ENCODE measurements around the gene CACNA1C.

CACNA1C gene

DNA sequence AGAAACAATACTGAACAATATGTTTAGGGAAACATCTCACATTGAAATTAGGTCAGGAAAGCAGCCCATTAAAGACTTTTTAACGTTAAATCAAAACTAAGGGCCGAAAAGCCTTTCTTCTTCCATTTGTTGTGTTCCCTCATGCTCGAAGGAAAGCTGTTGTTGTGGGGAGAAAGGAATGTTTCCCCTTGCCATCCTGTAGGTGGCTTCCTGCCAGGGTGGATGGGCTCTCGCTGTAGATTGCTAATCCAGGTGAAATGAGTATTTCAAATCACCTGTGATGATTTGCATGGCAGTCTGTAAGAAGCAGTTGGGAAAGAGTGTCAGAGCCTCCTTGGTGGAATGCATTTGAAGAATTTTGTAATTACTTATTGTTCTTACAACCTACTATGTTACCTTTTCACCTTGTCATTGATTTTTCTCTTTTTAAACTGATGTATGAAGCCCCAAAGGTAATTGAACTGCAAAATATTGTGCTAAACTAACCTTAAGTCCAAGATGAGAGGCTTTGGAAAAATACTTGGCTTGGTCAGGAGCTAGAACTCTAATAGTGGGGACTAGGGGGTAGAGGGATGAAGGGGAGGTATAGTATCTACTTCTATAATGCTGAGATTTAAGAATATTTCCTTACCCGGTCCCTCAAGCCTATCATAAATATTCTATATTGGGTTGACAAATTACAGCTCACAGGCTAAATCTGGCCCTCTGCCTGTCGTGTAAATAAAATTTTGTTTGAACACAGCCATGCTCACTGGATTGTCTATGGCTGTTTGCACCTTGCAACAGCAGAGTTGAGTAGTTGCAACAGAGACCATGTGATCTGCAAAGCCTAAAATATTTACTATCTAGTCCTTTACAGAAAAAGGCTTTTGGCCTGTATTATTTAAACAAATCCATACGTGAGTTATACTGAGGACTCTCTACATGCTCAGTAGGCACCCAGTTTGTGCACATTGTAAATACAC is 40.9 kb upstream of the CACNA1C start:
- TF ChIP-seq, protein P1, sequence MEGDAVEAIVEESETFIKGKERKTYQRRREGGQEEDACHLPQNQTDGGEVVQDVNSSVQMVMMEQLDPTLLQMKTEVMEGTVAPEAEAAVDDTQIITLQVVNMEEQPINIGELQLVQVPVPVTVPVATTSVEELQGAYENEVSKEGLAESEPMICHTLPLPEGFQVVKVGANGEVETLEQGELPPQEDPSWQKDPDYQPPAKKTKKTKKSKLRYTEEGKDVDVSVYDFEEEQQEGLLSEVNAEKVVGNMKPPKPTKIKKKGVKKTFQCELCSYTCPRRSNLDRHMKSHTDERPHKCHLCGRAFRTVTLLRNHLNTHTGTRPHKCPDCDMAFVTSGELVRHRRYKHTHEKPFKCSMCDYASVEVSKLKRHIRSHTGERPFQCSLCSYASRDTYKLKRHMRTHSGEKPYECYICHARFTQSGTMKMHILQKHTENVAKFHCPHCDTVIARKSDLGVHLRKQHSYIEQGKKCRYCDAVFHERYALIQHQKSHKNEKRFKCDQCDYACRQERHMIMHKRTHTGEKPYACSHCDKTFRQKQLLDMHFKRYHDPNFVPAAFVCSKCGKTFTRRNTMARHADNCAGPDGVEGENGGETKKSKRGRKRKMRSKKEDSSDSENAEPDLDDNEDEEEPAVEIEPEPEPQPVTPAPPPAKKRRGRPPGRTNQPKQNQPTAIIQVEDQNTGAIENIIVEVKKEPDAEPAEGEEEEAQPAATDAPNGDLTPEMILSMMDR (IDR thresholded peaks at IDR 0.05; ENCODE audit: low read depth, low read length, missing control alignments): no peak
- no peak overlapping the region for H3K4me3 ChIP-seq (ENCODE audit: low read depth, low read length)
- DNase-seq (ENCODE audit: low read depth): no peak
- in situ Hi-C loops (cut with HindIII; ENCODE audit: low sequenced_read_pairs): no loop called here

DNA sequence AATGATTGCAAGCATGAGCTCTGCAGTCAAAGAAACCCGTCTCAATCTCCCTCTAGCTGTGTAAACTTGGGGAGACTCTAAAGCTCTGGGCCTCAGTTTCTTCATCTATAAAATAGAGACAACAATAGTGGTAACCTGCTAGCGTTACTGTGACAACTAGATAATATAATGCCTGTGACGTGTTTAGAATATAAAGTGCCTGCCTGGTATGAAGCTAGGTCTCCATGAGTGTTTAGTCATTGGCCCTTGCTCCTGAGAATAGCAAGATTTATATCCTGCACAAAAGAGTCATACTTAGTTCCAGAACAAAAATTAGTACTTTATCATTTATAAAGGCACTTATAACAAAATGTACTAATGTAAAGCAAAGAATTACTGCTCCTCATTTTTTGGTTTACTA is 39.7 kb upstream of the CACNA1C start:
- TF ChIP-seq, protein P1 (IDR thresholded peaks at IDR 0.05; ENCODE audit: low read depth, low read length, missing control alignments): no peak
- no peak for DNase-seq (ENCODE audit: low read depth)
- no peak overlapping the region for H3K4me3 ChIP-seq (ENCODE audit: low read depth, low read length)
- in situ Hi-C loops (cut with HindIII; ENCODE audit: low sequenced_read_pairs): no loop called here

DNA sequence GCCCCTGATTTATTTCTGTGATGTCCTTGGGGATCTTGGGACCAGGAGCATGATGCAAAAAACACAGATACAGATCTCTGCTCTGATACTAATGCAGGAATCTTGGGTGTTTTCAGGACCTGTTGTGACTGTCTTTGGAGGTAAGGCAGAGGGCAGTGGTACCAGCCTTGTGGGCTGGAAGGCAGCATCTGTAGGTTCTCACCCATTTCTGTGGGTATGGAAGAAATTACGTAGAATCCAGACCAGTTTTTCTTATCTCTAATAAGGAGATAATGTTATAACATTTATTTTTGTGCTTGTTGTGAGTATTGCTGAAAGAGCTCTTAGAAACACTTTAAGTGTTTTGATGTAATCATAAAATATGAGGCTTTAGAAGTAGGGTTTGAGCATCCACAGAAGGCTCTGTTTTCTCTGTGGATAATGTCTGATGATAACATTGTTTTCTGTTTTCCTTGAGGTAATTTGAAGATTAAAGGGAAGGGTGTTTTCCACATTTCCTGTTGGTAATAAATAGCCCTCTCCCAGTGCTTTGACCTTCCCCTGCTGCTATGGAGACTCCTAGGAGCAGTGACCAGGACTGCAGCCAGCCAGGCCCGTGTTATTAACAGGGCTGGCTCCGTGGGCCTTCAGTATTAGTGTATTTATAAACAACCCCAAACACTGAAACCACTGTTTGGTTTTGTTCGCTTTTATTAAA is 39.1 kb upstream of the CACNA1C start:
- in situ Hi-C loops (cut with HindIII; ENCODE audit: low sequenced_read_pairs): no loop called here
- DNase-seq (ENCODE audit: low read depth): no peak

DNA sequence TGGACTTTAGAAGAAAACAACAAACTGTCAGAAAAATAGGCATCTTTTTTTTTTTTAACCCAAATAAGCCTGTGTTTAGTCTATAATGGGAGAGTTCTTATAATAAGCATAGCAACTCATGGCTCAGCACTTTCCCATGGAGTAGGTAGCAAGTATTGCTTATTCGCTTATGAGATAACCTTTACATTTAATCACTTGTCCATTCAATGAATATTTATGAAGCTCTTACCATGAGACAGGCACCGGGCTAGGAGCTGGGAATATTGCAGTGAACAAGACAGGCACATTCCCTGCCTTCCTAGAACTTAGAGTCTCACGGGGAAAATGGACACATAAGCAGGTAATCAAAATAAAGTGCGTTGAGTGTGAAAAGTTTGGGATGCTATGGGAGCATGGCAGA is 38.6 kb upstream of the CACNA1C start:
- DNase-seq (ENCODE audit: low read depth): no peak
- TF ChIP-seq, protein P1 (IDR thresholded peaks at IDR 0.05; ENCODE audit: low read depth, low read length, missing control alignments): no peak
- H3K4me3 ChIP-seq (ENCODE audit: low read depth, low read length): no peak overlapping the region
- in situ Hi-C loops (cut with HindIII; ENCODE audit: low sequenced_read_pairs): no loop called here

More for the DNA sequence above, 39.1 kb upstream of the CACNA1C start:
- H3K4me3 ChIP-seq (ENCODE audit: low read depth, low read length): no peak overlapping the region
- TF ChIP-seq, protein P1 (IDR thresholded peaks at IDR 0.05; ENCODE audit: low read depth, low read length, missing control alignments): no peak

DNA sequence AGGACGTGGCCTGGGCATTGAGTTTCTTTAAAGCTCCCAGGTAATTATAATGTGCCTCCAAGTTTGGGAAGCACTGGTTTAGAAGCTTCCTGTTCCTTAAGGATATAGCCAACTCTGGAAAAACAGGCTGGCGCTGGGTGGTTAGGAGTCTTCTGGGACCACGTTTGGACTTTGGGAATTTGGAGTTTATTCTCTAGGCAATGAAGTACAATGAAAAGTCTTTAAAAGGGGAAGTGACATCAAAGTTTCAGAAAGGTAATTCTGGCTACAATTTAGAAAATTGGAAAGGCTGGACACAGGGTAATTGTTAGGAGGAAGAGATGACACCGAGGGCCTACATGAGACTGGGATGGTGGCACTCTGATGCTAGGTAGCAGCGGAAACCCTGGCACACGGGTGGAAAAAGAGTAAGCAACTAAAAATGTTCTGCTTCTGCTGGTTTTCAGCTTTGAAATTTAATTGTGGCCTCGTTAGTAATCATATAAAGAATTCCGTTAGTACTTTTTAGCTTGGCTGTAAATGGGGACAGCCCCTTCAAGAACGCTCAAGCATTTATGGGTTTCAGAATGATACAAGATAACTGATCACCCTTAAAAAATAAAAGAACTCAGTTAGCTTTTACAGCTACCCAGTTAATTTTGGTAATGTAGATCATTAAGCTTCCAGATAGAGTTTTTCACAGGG is 35.8 kb upstream of the CACNA1C start:
- TF ChIP-seq, protein P1 (IDR thresholded peaks at IDR 0.05; ENCODE audit: low read depth, low read length, missing control alignments): no peak
- H3K4me3 ChIP-seq (ENCODE audit: low read depth, low read length): no peak overlapping the region
- in situ Hi-C loops (cut with HindIII; ENCODE audit: low sequenced_read_pairs): no loop called here
- DNase-seq (ENCODE audit: low read depth): no peak
